ENCODE measurements around the gene RGPD6.
"Not testable (repeated sequence)": the region's sequence is repeated elsewhere in the genome, so short reads cannot be mapped to it uniquely, and the experiment has no call there.

GRCh38 chr2:110476952-110477351, 100.1 kb downstream of the RGPD6 start:
- TF ChIP-seq, protein P1, sequence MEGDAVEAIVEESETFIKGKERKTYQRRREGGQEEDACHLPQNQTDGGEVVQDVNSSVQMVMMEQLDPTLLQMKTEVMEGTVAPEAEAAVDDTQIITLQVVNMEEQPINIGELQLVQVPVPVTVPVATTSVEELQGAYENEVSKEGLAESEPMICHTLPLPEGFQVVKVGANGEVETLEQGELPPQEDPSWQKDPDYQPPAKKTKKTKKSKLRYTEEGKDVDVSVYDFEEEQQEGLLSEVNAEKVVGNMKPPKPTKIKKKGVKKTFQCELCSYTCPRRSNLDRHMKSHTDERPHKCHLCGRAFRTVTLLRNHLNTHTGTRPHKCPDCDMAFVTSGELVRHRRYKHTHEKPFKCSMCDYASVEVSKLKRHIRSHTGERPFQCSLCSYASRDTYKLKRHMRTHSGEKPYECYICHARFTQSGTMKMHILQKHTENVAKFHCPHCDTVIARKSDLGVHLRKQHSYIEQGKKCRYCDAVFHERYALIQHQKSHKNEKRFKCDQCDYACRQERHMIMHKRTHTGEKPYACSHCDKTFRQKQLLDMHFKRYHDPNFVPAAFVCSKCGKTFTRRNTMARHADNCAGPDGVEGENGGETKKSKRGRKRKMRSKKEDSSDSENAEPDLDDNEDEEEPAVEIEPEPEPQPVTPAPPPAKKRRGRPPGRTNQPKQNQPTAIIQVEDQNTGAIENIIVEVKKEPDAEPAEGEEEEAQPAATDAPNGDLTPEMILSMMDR (IDR thresholded peaks at IDR 0.05), result not testable (repeated sequence)
- not testable (repeated sequence) for TF ChIP-seq POLR2A, POLR2AphosphoS5 (IDR thresholded peaks at IDR 0.05)
